Body of pancreas (tissue), 4 donors: ENCODE measurements around the gene CRB3. TPM values are rescaled to one million over a fixed set of nuclear protein-coding genes. Genes with fewer than 3 reads are reported as not detected.

Experiments
- ATAC-seq: fragments of 150-250 bp; one replicate; pipeline ENCODE4 v1.9.1; 2016
- DNase-seq, 4 donors: peaks; one replicate each; pipeline ENCODE4 v3.0.0-alpha.2; 2019
- H3K27ac ChIP-seq, 4 donors: fragments of 200-600 bp; sonication (generic); 1 replicate in 3 of 4; 2 replicates in 1 of 4; pipeline versions ENCODE4 v1.5.1 to v1.6.1; 2016 to 2019; ENCODE audit warnings: mild to moderate bottlenecking in 1 of 4, mixed read lengths in 1 of 4, moderate library complexity in 1 of 4
- H3K27me3 ChIP-seq, 2 donors: fragments of 200-600 bp; sonication (generic); one replicate each; pipeline ENCODE4 v1.6.0; 2016; ENCODE audit warnings: mild to moderate bottlenecking in 1 of 2
- H3K36me3 ChIP-seq, 2 donors: fragments of 200-600 bp; sonication (generic); replicated peaks in 1 of 2; 2 replicates each; pipeline ENCODE4 v1.5.1; 2016; ENCODE audit warnings: low read depth in 2 of 2; ENCODE audit not compliant: insufficient read depth in 1 of 2
- H3K4me1 ChIP-seq: fragments of 200-600 bp; sonication (generic); one replicate; pipeline ENCODE4 v1.6.0; 2016
- H3K4me3 ChIP-seq, 2 donors: fragments of 200-600 bp; sonication (generic); 1 replicate in 1 of 2; 2 replicates in 1 of 2; pipeline ENCODE4 v1.5.1; 2016 to 2019
- H3K9me3 ChIP-seq, 3 donors: fragments of 200-600 bp; sonication (generic); 1 replicate in 2 of 3; 2 replicates in 1 of 3; pipeline ENCODE4 v1.5.1; 2016
- CTCF ChIP-seq, 7 experiments: fragments of 450-650 bp in 4 of 7; fragments of 200-600 bp in 3 of 7; sonication (generic) in 3 of 7; IDR thresholded peaks; one replicate each; pipeline ENCODE4 v1.5.1; 2016 to 2019; ENCODE audit warnings: antibody characterized with exemption in 7 of 7
- POLR2A ChIP-seq, 3 donors: fragments of 450-650 bp; IDR thresholded peaks; one replicate each; pipeline ENCODE4 v1.6.1; 2016; ENCODE audit warnings: antibody characterized with exemption in 3 of 3, mild to moderate bottlenecking in 2 of 3
- WGBS, 2 donors: methylation state at CpG; one replicate each; pipeline ENCODE4 v1.1.5; 2017; 5-methylcytosine and 5-hydroxymethylcytosine counted together
- intact Hi-C: fragments of 100-400 bp; cut with DNase I; formaldehyde crosslinking; loops from one replicate; pipeline ENCODE4 v1.15.1; 2023
- total RNA-seq, 2 donors: library from RNA; depleted of rRNA; stranded (reverse); fragments of >200 nt; gene quantifications; one replicate each; pipeline ENCODE4 v1.1.0, GENCODE V29; 2016

CRB3 gene
- total RNA-seq, 2 donors from 2014 or later: 35.8 to 37.6 TPM

DNA sequence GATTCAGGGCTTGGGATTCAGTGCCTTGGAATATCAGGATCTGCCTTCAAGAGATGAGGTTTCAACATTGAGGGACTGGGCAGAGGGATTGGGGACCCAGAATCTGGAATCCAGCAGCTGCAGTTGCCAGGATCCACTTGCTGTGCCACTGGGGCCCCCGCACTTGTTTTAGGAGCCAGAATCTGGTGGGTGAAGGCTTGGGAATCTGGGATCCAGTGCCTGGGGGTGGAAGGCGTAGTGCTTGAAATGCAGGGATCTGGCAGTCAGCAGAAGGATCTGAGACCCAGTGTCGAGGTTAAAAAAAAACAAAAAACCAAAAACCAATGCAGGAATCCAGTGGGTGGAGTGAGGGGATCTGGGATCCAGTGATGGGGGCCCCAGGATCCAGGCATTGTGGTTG is 23.2 kb upstream of the CRB3 start:
- DNase-seq: no peak
- no peaks in the 10 kb centered on the region for H3K9me3 ChIP-seq
- ATAC-seq: no peak
- H3K36me3 ChIP-seq: no peaks in the 10 kb centered on the region
- no peak overlapping the region for H3K4me3 ChIP-seq
- intact Hi-C loops: no loop called here
- H3K27me3 ChIP-seq: no peaks in the 10 kb centered on the region
- no peak for TF ChIP-seq CTCF (IDR thresholded peaks at IDR 0.05)
- TF ChIP-seq POLR2A (IDR thresholded peaks at IDR 0.05): no peak
- no peaks in the 10 kb centered on the region for H3K4me1 ChIP-seq
- H3K27ac ChIP-seq: no peak overlapping the region
- 86 to 91% methylated on average over 3 of the region's 3 CpGs for WGBS, 2 donors

- ATAC-seq: no peak
- no peak for DNase-seq
- H3K4me3 ChIP-seq: no peak overlapping the region
- no peak for TF ChIP-seq CTCF (IDR thresholded peaks at IDR 0.05)
- TF ChIP-seq POLR2A (IDR thresholded peaks at IDR 0.05): no peak
- no peaks in the 10 kb centered on the region for H3K9me3 ChIP-seq
- no peaks in the 10 kb centered on the region for H3K36me3 ChIP-seq
- no peak overlapping the region for H3K27ac ChIP-seq
- intact Hi-C loops: no loop called here
- H3K4me1 ChIP-seq: no peaks in the 10 kb centered on the region
- 83 to 92% methylated on average over 6 to 13 of the region's 13 CpGs for WGBS, 2 donors
- H3K27me3 ChIP-seq: no peaks in the 10 kb centered on the region
Measured at GRCh38 chr19:6442087-6442688, 21.9 kb upstream of the CRB3 start.

- H3K27ac ChIP-seq: no peak overlapping the region
- H3K4me3 ChIP-seq: no peak overlapping the region
- ATAC-seq (no peak), DNase-seq (no peak)
- no peaks in the 10 kb centered on the region for H3K36me3 ChIP-seq
- H3K27me3 ChIP-seq: no peaks in the 10 kb centered on the region
- TF ChIP-seq CTCF (IDR thresholded peaks at IDR 0.05): no peak
- TF ChIP-seq POLR2A (IDR thresholded peaks at IDR 0.05): no peak
- intact Hi-C loops: no loop called here
- no peaks in the 10 kb centered on the region for H3K9me3 ChIP-seq
- WGBS, 2 donors: 95 to 100% methylated on average over 1 to 13 of the region's 13 CpGs
- no peaks in the 10 kb centered on the region for H3K4me1 ChIP-seq
Measured at GRCh38 chr19:6443986-6444385, 20.1 kb upstream of the CRB3 start.

DNA sequence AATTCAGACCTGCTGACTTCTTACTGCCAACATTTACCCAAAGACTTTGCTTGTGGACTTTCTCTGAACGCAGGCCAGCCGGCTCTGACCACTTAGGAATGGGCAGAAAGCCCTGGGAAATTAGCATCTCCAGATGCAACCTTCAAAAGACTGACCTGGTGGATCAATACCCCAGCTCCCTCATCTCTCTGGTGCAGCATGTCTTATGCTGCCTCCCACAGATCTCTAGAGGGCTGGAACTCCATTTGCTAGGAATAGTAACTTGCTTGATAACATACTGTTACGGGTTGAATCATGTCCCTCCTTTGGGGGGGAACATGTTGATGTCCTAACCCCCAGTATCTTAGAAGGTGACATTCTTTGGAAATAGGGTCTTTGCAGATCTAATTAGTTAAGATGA is 17.6 kb upstream of the CRB3 start:
- H3K4me3 ChIP-seq: no peak overlapping the region
- no peak for ATAC-seq
- intact Hi-C loops: no loop called here
- no peaks in the 10 kb centered on the region for H3K4me1 ChIP-seq
- no peak overlapping the region for H3K27ac ChIP-seq
- H3K27me3 ChIP-seq: no peaks in the 10 kb centered on the region
- WGBS, 2 donors: 94 to 95% methylated on average over 3 of the region's 3 CpGs
- no peak for DNase-seq
- no peaks in the 10 kb centered on the region for H3K36me3 ChIP-seq
- H3K9me3 ChIP-seq: no peaks in the 10 kb centered on the region
- no peak for TF ChIP-seq POLR2A (IDR thresholded peaks at IDR 0.05)
- TF ChIP-seq CTCF (IDR thresholded peaks at IDR 0.05): no peak

DNA sequence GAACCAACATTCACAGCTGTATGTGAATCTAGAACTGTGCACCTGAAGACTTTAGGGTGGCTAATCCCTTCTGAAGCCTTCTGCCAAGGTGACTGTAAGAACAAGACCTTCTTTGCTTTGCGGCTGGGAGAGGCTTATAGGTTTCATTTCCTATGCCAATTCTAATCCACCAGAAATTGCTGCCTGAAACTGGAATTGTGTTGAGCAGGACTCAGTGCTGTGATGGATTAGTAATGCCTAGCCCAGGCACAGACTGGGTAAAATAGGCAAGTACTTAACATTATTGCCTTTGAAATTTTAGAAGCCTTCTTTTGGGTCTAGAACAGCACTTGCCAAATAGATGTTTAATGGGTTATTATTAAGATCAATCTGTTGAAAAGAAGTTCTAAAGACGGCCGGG is 16.0 kb upstream of the CRB3 start:
- Histone ChIP-seq H3K27ac (no peak overlapping the region), H3K4me3 (no peak overlapping the region), H3K9me3 (no peaks in the 10 kb centered on the region), H3K4me1 (no peaks in the 10 kb centered on the region), H3K27me3 (no peaks in the 10 kb centered on the region), H3K36me3 (no peaks in the 10 kb centered on the region)
- DNase-seq: no peak
- WGBS, 2 donors: 89 to 91% methylated on average over 3 of the region's 3 CpGs
- TF ChIP-seq CTCF (IDR thresholded peaks at IDR 0.05): no peak
- TF ChIP-seq POLR2A (IDR thresholded peaks at IDR 0.05): no peak
- ATAC-seq: no peak
- intact Hi-C loops: no loop called here
